Activated CD4-positive, CD25-positive, alpha-beta regulatory T cell treated with anti-CD3 and anti-CD28 coated beads, Interleukin-2, amount 50 U/mL, for 16 hours (primary cell): ENCODE results near the gene ZBTB7A.

Experiments used
- DNase-seq: peaks from one replicate; pipeline ENCODE4 v3.0.0-alpha.2; 2020; ENCODE audit warnings: low read depth, low spot score

Gene ZBTB7A

DNA sequence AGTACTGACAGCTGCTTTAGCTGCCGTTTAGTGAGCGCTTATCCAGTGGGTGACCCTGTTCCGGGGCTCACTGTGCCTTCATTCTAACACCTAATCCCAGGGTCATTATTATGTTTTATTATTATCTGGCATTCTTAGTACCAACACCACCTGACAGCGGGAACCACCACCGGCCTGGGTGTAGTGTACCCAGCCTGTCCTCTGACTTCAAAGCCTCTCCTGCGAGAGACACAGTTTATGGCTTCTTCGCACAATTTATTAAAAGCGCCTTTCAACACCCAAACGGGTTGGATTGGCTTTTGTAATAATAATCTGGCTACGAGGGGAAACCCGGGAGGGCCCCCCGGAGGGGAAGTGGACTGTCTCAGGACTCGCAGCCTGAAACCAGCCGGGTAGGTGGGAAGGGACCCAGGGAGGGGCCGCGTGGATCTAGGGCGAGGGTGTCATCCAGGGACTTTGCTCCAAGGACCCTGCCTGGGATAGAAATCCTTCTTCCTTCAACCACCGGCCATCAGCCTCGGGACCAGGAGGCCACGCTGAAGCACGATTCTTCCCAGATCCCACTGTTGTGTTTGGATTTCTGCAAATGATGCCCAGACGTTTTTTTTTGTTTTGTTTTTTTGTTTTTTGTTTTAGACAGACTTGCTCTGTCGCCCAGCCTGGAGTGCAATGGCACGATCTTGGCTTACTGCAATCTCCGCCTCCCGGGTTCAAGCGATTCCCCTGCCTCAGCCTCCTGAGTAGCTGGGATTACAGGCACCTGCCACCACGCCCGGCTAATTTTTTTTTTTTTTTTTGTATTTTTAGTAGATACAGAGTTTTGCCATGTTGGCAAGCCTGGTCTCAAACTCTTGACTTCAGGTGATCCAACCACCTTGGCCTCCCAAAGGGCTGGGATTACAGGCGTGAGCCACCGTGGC, 1.6 kb upstream of the ZBTB7A start:
- DNase-seq: no peak

GRCh38 chr19:4067396-4068046, 822 bp upstream of the ZBTB7A start:
- no peak for DNase-seq

GRCh38 chr19:4066176-4066606, 508 bp downstream of the ZBTB7A start:
- DNase-seq: no peak

DNA sequence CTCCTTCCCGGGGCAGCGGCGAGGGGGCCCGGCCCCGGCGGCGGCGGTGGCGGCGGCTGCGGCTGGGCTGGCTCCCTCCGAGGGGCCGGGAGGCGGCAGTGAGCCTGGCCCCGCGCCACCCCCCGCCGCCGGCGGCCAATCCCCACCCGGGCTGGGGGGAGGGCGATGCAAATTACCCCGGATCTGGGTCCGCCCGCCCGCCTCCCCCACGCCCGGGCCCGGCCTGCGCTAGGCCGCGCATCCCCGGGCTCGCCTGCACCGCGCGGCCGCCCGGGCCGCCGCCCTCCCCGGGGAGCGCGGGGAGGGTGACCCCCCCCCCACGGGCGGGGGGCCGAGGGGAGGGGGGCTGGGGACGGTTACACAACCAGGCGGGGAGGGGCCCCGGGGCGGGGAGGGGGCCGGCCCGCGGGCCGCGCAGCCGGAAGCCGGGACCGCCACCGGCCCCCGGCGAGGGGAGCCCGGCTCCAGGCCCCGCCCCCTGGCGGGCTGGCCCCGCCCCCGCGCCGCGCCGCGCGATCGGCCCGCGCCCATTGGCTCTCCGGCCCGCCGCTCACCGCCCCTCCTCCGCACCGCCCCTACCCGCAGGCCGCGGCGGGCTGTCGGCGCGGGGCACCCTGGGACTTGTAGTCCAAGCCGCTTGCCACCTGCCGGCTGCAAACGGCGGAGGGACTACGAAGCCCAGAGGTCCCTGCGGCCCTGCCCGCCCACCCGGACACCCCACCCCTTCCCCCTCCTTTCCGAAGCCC, 1.1 kb downstream of the ZBTB7A start:
- DNase-seq: peak; percentile 90

- DNase-seq: no peak
Observed at GRCh38 chr19:4064496-4065260, 2.0 kb downstream of the ZBTB7A start.

- DNase-seq: no peak
Observed at GRCh38 chr19:4064149-4064495, 2.6 kb downstream of the ZBTB7A start.

DNA sequence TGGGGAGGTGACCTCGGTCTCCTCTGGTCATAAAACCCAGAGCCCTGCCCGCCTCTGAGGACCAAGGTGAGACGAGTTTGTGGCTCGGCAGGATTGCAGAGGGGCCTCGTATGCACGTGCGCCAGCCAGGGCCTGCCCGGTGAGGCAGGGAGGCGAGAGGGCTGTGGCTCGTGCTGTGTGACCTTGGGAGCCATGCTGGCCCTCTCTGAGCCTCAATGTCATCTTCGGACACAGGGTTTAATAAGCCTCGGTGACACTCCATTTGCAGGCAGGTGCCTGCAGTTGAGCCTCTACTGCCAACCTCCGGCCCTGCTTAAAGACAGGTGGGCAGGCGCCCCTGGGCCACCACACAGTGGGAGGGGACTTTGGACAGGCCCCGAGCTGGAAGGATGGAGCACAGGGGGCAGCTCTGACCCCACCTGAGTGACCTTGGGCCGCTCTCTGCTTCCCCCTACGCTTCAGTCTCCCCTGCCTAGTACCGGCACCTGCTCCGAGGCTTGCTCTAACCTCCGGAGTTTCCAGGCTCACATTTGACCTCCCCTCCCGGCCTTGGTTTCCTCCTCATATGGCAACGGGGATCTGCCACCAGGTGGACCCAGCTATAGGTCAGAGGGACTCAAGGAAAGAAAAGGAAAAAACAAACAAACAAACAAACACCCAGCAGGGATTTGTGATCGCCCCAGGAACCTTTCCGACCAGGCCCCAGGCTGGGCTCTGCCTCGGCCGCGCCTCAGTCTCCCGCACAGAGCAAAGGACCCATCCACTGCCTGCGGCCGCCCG, 3.1 kb downstream of the ZBTB7A start:
- DNase-seq: no peak

GRCh38 chr19:4062419-4063368, 4.0 kb downstream of the ZBTB7A start:
- no peak for DNase-seq

DNA sequence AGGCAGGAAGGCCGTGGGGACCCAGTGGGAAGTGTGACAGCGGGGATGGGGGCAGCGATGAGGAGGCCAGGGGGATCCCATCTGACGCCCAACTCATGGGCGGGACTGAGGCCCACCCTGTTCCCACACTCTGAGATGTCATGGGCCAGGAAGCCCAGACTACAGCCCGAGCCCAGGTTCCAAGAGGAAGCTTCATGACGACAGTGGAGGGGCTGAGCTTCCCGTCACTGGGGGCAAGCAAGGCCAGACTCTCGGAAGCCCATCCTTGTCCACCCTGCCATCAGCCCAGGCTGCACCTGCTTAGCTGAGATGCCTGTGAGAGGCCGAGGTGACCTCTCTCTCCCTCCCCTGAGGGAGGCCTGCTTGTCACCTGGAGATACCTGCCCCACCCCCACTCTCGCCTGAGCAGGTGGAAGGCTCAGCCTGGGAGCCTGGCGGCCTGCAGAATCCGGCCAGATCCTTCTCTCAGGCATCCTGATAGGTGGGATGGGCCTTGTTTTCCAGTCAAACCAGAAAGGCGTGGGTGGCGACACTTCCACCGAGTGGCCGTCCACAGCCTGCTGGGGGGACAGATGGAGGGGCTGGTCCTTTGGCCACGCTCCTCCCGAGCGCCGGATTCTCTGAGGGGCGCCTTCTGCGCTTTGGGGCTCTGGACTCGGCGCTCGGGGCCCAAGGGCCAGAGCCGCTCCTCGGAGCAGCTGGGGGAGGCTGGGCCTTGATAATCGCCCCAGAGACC, 4.8 kb downstream of the ZBTB7A start:
- no peak for DNase-seq

- DNase-seq: no peak
Observed at GRCh38 chr19:4061178-4061682, 5.5 kb downstream of the ZBTB7A start.

GRCh38 chr19:4060621-4061177, 6.0 kb downstream of the ZBTB7A start:
- DNase-seq: no peak

DNA sequence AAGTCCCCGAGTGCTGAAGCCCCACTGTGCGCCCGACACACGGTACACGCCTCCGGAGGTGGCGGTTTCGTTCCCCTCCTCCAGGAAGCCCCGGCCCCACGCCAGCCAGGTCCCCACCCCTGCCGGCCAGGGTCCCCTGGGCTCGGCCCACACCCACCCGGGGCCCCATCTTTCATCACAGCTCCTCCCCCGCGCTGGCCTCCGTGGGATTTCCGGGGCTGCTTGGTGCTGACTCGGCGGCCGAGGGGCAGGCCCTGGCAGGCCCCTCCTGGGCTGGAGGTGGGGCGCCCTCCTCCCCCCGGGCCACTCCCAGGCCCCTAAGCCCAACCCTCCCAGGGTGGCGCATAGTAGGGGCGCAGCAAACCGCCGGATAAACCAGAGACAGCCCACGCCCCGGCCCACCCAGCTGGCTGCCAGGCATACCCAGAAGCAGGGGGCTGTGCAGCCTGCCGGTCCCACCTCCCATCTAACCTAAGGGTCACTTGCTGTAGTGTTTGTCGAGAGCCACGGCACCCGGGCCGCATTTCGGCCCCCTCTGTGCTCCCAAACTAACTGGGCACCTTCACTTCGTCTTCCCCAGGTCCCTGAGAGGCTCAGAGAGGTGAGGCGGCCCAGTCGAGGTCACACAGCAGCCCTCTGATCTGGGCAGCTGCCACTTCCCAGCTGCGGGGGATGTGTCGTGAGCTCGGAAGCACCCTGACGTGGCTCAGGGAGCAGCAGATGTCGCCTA, 6.6 kb downstream of the ZBTB7A start:
- no peak for DNase-seq

DNA sequence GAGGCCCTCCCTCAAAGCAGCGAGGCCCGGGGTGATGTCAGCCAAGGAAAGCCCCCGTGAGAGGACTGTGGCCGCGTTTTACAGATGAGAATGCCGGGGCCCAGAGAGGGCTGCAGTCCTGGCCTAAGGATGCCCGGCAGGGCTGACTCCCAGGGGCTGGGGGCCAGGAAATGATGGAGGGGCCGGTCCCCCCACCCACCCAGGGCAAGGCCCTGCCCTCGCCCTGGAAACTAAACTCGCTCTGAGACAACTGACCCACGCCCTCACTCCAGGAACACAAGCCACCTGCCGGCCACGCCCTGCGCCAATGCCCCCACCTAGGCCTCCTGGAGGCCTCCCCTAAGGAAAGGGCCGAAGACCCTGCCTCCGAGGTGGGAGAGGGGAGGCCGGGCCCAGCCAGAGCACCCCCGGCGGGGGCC, 7.2 kb downstream of the ZBTB7A start:
- DNase-seq: no peak

GRCh38 chr19:4058693-4059452, 7.8 kb downstream of the ZBTB7A start:
- DNase-seq: no peak

DNA sequence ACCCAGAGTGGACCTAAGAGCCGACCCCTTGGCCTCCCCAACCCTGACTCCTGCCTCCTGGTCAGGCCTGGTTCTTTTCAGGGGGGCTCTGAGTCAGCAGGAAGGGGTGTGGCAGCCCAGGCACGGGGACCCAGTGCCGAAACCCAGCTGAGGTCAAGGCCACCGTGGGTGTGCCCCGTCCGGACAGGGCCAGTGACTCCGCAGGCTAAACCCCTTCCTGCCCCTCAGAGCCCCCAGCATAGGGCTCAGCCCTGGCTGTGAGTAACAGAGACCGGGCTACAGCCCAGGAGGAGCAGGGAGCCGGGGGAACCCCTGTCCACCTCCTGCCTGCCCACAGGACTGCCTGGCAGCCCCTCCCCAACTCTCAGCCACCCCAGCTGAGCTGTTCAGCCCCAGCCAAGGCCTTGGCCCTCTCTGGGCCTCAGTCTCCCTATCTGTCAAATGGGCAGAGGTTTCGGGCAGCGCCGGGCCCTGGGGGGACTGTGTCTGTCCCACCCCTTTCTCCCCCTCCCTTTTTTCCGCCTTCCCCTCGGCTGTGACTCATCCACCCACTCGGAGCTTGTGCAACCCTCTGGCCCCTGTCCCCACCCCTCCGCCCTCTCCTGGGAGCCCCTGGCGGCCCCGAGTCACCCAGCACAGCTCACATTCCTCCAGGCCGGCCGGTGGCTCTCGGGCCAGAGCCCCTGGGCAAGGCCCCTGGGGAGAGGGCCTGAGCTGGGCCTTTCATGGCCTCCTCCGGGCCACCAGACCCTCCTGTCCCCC, 8.6 kb downstream of the ZBTB7A start:
- DNase-seq: no peak

- DNase-seq: no peak
Observed at GRCh38 chr19:4055209-4055552, 11.5 kb downstream of the ZBTB7A start.
